Medulla oblongata (tissue), 1 donor: Measurements from ENCODE around the gene HLTF.
"Not testable (repeated sequence)": the region's sequence is repeated elsewhere in the genome, so short reads cannot be mapped to it uniquely, and the experiment has no call there.

Experiments used
- DNase-seq: peaks from one replicate; pipeline ENCODE4 v3.0.0-alpha.2; 2015; ENCODE audit errors: extremely low spot score

Gene HLTF, protein sequence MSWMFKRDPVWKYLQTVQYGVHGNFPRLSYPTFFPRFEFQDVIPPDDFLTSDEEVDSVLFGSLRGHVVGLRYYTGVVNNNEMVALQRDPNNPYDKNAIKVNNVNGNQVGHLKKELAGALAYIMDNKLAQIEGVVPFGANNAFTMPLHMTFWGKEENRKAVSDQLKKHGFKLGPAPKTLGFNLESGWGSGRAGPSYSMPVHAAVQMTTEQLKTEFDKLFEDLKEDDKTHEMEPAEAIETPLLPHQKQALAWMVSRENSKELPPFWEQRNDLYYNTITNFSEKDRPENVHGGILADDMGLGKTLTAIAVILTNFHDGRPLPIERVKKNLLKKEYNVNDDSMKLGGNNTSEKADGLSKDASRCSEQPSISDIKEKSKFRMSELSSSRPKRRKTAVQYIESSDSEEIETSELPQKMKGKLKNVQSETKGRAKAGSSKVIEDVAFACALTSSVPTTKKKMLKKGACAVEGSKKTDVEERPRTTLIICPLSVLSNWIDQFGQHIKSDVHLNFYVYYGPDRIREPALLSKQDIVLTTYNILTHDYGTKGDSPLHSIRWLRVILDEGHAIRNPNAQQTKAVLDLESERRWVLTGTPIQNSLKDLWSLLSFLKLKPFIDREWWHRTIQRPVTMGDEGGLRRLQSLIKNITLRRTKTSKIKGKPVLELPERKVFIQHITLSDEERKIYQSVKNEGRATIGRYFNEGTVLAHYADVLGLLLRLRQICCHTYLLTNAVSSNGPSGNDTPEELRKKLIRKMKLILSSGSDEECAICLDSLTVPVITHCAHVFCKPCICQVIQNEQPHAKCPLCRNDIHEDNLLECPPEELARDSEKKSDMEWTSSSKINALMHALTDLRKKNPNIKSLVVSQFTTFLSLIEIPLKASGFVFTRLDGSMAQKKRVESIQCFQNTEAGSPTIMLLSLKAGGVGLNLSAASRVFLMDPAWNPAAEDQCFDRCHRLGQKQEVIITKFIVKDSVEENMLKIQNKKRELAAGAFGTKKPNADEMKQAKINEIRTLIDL

GRCh38 chr3:149086232-149086988, at the start of gene HLTF:
HLTF (minus strand) TSS chr3:149086533; CDS start chr3:149086336, 197 bp downstream.
- peak; percentile 98 for DNase-seq

DNA sequence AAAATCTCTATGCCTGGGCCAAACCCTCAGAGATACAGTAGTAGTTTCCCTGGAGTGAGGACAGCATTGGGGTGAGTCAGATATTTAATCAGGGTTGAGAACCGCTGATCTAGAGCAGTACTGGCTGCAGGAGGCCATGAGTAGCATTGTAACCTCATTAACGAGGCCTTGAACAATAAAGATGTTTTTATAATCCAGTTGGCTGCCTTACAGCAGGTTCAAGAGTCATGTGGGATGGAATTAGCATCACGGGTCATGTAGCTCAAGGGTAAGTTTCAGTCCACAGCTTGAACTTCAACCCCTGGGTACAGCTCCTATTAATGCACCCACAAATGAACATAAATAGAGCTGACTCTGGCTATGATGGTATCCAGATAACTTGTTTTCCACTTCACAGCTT, 48.2 kb upstream of the HLTF start:
- DNase-seq: no peak

DNA sequence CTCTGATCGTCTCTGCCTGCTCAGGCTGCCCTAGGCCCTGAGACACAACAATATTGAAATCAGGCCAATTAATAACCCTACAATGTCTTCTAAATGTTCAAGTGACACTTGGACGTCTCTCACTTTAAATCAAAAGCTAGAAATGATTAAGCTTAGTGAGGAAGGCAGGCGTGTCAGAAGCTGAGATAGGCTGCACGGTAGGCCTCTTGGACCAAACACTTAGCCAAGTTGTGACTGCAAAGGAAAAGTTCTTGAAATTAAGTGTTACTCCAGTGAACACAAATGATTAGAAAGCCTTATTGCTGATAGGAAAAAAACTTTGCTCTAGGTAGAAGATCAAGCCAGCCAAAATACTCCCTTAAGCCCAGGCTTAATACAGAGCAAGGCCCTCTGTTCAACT, 45.3 kb upstream of the HLTF start:
- DNase-seq: peak; percentile 38

DNA sequence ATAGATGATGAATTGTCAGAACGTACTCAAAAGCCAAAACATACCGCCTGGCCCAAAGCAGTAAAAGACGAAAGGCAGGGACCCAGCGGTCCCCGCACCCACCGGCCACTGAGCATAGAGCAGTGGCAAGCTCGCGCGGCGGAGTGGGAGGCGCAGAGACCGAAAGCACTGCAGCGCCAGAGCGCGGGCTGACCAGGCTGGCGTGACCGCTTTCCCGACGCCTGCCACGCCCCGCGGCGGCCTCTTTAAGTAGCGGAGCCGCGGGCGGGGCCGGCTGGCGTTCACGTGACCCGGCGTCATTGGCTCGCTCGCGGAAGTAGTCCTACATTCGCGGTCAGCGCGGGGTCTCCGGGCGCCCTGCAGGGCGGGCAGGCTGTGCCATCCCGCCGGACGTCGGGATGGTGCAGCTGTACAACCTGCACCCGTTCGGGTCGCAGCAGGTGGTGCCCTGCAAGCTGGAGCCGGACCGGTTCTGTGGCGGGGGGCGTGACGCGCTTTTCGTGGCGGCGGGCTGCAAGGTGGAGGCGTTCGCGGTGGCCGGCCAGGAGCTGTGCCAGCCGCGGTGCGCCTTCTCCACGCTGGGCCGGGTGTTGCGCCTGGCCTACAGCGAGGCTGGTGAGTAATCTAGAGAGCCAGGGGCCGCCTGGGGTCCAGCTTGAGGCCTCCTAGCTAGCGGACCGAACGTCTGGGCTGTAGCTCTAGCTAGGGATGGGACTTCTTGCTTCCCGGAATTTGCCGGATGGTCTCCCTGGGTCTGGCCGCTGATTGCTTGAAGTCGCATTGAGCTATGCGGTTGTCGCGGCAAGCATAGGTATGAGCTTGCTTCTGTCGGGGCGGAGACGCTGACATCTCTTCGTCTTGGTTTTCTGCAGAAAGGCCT, 43.2 kb upstream of the HLTF start, which contains the start of gene HPS3:
TSS of gene HPS3 (plus strand) at position 313 of the 880 bp plus-strand sequence. CDS start at position 399, 86 bp downstream.
- peak; percentile 95 for DNase-seq

DNA sequence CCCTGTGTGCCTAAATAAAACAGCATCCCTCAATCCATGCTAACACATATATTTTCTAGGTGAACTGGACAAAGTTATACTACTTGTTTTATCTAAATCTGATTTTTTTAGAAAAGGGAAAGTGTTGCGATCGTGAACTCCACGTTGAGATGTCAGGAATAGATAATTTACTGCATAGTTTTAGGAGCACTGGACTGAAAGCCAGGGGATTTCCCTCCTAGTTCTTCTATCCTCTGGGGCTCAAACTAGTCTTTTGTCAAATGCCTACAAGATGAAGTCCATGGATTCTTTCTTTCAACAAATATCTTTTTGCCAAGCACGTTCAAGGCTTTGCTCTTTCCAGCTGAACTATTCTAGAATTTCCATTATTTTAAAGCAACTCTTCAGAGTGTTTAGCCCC, 42.5 kb upstream of the HLTF start:
- peak; percentile 48 for DNase-seq

- no peak for DNase-seq
Measured at GRCh38 chr3:149122721-149123578, 36.6 kb upstream of the HLTF start.

DNA sequence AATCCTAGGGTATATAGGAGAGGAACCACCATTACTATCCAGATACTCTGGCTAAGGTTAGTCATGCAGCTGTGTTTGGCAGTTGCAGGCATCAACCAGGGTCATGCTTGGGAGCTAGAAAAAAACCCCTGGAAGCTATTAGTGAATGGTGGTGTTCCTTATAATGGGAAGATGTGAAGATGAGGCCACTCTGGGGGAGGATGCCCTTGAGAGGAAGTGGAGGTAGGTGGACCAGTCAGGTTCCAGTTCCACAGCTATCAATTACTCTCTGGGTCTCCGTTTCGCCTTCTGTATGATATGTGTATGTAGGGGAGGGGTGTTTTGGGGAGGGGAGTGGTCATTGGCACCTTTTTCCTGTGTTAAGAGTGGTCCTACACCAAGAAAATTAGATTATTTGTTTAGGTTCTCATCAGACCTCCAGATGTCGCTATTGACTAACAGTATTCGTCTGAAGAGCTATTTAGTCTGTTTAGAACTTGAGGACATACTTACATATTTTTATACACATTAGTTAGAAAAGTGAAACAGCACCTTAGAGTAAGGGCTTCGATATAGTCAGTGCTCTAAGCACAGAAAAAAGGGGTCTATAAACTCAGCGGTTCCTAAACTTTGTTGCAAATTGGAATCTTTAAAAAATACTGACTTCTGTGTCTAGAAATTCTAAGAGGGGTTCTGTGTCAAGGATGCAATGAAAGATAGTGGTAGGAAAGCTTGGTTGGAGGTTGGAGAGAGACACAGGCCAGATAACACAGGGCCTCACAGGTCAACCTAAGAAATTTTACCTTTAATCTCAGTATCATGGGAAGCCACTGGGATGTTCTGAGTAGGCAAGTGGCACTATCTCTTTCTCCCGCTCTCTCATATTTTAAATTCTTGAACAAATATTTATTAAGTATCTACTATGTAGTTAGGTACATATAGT, 34.0 kb upstream of the HLTF start:
- DNase-seq: peak; percentile 83

DNA sequence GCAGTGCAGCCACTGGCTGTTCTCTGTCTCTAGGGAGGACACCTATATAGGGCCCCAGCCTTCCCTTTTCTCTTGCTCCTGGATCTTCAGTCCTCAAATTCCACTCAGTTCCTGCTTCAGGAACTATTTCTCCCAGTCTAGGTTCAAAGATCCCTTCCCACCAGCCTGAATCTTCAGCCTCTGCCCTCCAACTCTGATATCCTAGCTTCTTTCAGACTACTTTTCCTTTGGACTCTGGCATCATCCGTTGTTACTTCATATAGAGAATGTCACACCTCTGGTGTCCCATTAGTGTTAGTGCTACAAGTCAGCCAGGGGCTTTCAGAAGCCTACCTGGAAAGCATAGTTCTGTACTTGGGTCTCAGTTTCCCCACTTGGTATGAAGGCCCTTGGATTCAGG, 33.1 kb upstream of the HLTF start:
- no peak for DNase-seq

DNA sequence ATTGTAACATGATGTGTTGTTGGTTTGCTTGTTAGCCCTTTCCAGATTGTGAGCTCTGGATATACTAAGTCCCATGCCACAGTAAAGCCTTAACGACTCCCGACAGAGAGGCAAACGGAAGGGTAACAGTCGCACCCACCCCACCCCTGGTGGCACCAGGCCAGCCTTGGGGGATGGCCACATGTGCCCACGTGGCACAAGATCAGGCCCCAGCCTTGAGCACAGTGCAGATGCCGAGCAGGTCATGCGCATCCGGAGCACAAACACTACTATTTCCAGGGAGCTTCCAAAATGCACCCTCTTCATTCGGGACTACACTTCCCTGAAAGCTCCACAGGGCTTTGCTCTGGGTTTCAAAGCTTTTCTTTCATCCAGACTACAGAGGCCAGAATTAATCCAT, 32.4 kb upstream of the HLTF start:
- DNase-seq: no peak

DNA sequence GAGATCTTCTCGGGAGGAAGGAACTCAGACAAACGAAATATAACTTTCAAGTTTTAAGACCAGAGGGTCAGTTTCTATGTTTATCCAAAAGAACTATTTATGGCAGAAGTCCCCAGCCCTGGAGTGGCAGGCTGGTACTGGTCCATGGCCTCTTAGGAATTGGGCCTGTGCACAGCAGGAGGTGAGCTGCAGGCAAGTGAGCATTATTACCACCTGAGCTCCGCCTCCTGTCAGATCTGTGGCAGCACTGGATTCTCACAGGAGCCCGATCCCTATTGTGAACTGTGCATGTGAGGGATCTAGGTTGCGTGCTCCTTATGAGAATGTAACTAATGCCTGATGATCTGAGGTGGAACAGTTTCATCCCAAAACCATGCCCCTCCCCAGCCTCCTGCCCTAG, 28.8 kb upstream of the HLTF start:
- no peak for DNase-seq

GRCh38 chr3:149114458-149114857, 28.1 kb upstream of the HLTF start:
- peak; percentile 39 for DNase-seq

DNA sequence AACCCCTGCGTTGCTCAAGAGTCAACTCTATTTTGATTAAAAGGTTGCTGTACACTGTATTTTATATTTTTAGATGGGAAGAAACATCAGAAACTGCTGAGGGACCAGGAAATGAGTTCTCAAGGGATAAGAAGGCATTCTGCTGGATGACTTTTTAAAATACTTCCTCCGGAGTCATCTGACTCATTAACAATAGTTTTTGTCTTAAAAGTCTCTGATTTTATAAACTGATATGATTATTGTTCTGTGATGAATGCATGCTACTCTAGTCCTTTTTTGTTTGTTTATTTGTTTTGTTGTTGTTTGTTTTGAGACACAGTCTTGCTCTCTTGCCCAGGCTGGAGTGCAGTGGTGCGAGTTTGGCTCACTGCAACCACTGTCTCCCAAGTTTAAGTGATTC, 18.2 kb upstream of the HLTF start:
- no peak for DNase-seq

GRCh38 chr3:149101641-149102040, 15.3 kb upstream of the HLTF start:
- DNase-seq: no peak

GRCh38 chr3:149101154-149101553, 14.8 kb upstream of the HLTF start:
- DNase-seq: no peak

GRCh38 chr3:149097987-149098386, 11.7 kb upstream of the HLTF start:
- DNase-seq: not testable (repeated sequence)

DNA sequence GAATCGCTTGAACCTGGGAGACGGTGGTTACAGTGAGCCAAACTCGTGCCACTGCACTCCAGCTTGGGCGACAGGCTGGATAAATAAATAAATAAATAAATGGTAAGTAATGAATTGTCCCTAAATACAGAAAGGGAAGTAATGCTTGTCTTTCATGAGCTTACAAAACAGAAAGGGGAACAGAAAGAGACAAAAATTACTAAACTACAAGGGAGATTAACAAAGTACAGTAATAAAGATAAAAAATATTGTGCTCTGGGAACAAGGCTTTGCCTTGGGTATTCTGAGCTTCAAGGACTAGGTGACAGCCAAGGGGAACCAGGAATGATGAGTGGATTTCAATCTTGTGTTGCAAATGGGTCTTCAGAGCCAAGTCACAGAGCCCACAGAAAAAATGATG, 9.2 kb upstream of the HLTF start:
- DNase-seq: no peak

- DNase-seq: no peak
Measured at GRCh38 chr3:149091983-149092382, 5.7 kb upstream of the HLTF start.

- DNase-seq: no peak
Measured at GRCh38 chr3:149090907-149091306, 4.6 kb upstream of the HLTF start.

- no peak for DNase-seq
Measured at GRCh38 chr3:149090461-149090860, 4.1 kb upstream of the HLTF start.
